OCI-M2 (cell line): ENCODE measurements around the gene PARD3.
"Not testable (repeated sequence)": the region's sequence is repeated elsewhere in the genome, so short reads cannot be mapped to it uniquely, and the experiment has no call there.

Source experiments
- DNase-seq: peaks from one replicate; lab custom pipeline; 2025; ENCODE audit not compliant: unreplicated experiment; lab: John Stamatoyannopoulos, UW

The PARD3 gene

DNA sequence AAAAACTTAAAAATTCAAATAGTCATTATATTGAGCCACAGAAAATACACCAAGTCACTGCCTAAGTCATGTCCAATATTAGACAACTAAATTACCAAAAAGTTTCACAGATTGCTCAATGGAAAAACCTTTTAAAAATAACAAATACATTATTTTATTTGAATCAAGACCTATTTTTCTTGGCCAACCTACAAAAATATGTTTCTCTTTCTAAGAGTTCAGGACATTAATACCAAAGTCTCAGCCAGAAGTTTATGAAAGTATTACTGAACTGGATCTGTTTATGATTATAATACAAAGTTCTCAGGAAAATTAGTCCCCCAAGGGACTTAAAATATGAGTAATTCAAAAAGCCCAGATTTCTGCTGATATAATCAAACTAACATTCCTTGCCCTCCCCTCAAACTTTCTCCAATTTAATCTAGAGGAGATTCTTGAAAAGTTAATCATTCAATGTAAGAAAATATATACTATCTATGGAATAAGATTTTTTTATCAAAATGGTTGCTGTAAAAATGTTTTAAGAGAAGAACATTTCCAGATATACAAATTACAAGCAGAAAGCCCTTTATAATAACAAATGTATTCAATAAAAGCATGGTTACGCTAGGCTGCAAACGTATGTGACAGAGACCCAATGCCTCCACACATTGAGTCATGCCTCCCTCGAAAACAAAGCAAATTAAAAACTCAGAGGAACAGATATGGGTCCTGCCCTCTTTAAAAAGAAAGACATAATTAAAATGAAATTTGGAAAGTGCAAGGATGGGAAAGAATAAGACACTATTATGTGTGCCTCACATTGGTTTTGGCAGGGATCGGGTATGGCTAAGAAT, 381.6 kb downstream of the PARD3 start:
- DNase-seq = no peak

DNA sequence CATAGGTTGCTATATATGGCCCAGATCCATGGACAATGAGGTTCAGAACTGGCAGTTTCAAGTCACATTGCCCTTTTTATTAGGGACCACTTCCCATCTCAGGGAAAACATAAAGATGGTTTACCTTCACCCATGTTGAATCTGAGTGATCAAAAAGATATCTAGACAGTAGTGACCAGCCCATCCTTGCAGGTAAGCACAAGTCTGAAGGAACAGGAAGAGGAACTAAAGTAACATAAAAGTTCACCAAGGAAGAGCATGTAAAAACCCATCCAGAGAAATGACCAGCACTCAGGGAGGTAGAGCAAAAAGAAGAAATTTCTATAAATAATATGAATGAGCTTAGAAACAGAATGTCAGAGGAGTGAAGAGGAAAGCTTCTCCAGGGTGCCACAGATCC, 382.5 kb downstream of the PARD3 start:
- DNase-seq = no peak

DNA sequence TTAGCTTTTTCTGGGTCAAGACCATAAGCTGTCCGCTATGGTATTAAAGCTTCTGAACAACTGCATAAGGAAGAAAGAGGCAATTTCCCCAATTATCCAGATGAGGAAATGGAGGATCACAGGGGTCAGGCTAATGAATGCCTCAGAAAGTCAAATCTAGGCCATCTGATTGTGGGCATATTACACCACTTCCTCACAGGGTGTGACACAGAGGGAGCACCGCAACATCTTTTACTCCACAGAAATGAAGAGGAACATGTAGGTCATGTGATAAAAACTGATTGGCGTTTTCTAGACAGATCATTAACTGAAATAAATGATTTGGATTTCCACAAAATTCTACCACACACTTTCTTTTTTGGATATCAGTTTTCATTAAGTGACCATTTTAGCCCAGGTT, 384.4 kb downstream of the PARD3 start:
- DNase-seq = no peak

DNA sequence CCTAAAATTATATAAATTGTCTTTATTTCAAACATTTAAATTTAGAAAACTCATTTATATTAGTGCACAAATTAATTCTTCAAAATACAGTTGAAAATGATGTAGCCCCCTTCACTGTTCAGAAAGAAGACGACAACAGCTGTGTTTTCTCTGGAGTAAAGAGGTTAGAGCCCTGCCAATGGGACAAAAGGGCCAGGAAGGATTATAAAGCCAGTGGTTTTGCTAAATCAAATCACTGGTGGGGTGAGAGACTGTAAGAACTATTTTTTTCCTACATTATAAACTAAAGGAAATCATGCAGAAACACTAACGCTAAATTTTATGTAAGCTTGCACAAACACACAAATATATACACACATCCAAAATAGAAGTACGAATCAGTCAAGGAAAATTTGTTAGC, 386.6 kb downstream of the PARD3 start:
- DNase-seq = no peak

DNA sequence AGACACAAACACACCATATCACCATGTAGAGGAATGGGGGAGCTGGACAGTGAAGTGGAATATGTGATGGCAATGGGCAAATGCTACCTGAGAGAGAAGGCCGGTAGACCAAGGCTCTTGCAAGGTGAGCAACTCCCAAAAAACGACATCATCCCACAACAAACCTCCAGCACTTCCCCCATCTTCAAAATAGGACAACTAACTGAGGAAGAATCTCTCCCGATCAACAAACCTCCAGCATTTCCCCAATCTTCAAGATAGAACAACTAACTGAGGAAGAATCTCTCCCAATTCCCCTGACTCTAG, 387.2 kb downstream of the PARD3 start:
- DNase-seq = no peak

DNA sequence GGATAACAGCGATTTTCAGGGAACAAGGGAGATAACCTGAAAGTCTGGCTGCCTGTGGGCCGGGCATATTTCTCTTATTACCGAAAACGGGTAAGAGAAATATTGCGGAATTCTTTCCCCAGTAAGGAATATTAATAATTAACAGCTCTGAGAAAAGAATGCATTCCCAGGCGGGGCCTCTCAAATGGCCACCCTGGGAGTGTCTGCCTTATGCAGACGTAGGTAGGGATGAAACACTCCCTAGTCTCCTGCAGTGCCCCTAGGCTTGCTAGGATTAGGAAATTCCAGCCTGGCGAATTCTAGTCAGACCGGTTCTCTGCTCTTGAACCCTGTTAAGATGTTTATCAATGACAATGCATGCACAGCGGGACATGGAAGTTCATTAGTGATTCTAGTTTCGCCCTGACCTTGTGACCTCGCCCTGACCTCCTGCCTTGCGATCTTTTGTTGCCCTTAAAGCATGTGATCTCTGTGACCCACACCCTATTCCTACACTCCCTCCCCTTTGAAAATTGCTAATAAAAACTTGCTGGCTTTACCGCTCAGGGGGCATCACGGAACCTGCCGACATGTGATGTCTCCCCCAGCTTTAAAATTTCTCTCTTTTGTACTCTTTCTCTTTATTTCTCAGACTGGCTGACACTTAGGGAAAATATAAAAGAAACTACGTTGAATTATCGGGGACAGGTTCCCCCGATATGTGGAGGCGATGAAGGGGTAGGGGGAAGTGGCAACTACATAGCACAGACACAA, 387.8 kb downstream of the PARD3 start:
- DNase-seq = not testable (repeated sequence)

DNA sequence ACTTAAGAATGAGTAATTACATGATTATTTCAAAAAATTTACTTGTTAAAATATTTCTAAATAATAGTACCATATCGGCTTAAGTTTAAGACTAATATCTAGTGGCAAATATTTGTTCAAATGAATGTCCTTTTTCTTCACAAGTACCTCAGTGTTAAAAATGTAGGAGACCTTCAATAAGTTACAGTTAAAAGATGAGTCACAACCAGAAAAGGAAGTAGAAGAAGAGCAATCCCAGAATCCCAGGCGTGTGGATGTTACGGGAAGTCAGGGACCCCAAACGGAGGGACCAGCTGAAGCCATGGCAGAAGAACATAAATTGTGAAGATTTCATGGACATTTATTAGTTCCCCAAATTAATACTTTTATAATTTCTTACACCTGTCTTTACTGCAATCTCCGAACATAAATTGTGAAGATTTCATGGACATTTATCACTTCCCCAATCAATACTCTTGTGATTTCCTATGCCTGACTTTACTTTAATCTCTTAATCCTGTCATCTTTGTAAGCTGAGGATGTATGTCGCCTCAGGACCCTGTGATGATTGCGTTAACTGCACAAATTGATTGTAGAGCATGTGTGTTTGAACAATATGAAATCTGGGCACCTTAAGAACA, 388.4 kb downstream of the PARD3 start:
- not testable (repeated sequence) for DNase-seq

DNA sequence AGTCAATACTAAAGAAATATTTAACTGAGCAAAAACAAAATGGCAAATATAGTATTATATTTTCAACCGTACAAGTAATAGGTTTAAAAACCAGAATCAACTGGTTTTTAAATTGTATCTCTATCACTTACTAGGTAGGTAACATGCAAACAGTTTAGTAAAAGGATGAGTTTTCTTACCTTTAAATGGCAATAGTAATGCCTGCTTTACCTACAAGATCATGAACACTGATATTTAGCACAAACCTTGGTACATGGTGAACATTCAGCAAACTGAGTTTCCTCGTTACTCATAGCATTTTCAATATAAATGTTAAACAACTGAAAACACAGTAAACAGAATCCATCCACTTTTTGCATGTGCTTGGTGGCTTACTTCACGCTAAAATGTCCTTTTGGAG, 389.1 kb downstream of the PARD3 start:
- DNase-seq = no peak

DNA sequence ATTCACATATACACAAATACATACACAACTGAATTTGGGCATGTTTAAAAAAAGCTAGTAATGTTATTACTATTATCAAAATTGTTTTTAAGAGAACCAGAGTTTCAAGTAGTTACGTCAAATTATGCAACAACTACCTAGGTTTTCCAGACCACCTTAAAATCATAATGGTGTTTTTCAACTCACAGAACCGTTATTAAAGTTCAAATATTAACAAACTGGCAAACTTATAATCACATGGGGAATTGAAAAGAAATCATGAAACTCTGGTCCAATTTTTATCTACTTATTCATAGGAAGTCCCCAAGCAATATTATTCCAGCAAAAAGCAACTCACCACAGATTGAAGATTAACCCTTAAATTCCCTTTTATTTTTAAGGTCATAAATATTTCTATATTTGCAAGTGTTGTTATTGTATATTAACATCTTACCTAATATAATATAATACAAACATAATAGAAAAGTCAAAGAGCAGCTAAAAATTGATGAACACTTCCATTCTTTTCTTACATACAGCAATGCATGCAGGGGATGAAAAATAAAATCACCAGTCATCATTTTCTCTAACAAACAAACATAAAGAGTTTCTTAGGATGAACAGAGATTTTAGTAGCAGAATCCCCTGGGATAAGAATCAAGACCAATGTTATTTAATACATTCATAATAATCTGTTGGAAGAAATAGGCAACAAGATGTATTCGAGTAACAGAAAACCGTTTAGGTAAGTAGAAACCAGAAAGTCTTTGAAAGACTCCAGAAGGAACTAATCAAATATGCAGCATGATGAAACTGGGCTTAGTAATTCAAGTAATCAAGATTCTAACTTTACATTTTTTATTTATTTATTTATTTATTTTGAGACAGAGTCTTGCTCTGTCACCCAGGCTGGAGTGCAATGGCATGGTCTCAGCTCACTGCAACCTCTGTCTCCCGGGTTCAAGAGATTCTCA, 391.1 kb downstream of the PARD3 start:
- no peak for DNase-seq

DNA sequence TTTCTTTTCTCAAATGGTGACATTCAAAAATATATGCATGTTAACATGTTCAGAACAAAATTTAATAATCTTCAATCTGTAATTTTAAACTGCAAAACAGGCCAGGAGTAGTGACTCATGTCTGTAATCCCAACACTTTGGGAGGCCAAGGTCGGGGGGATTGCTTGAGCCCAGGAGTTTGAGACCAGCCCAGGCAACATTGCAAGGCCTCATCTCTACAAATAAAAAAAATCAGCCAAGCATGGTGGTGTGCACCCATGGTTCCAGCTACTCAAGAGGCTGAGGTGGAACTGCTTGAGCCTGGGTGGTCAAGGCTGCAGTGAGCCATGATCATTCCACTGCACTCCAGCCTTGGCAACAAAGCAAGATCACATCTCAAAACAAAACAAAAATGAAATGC, 394.3 kb downstream of the PARD3 start:
- no peak for DNase-seq

DNA sequence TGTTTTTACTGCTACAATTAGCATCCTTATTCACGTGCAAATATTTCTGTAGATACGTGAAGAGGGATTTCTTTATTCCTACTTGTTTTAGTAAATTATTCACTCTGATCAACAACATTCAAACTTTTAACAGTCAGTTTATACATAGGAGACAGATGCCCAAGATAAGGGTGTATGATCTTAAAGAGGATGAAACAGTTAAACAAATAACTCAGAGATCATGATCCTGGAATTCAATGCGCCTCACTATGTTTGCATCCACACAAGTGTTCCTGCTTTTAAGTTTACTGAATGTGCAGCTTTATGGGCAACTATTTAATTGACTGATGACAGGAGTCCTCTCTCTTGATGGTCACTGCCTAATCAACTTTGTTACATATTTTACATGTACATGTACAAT, 394.8 kb downstream of the PARD3 start:
- DNase-seq = no peak

DNA sequence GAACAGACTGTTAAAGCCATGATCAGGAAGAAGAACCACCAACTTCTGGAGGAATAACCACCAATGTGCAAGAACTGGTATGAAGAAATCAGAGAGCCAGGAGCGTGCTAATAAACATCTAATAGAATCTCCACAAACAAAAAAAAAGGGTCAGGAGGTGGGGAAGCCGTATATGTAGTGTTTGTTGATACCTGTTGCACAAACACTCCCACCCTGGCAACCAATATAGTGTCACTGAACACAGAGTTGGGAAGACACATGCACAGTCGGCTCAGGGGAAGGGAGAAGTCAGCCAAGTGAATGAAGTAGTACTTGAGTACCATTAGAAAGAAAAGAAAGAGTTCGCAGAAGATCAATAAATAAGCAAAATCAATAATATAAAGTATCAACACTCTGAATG, 400.1 kb downstream of the PARD3 start:
- DNase-seq = no peak

DNA sequence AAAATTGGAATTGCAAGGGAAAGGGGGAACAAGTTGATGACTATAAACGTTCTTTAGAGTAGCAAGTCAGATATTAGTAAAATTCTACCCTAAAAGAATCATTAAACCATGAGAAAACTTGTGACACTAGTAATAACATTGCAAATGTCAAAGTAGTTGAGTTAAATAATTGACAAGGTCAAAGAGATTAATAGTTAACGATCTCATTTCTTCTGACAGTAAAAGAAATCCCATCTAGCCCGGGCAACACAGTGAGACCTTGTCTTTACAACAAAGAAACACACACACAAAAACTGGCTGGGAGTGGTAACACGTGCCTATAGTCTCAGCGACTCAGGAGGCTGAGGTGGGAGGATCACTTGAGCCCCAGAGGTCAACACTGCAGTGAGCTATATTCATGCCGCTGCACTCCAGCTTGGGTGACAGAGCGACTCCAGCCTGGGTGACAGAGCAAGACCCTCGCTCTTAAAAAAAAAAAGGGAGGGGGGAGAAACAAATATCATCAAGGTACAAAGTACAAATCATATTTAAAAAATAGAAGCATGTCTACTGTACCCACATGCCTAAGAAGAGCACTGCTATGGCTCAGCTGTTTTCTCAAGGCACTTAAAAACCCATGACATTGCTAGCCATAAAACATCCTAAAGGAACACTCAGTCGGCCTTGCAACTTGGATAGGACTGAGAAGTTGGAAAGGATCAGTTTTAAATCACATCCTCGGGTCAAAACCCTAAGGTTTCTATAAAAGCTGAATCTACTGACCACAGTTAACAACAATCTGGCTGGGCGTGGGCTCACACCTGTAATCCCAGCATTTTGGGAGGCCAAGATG, 401.1 kb downstream of the PARD3 start:
- DNase-seq = no peak

DNA sequence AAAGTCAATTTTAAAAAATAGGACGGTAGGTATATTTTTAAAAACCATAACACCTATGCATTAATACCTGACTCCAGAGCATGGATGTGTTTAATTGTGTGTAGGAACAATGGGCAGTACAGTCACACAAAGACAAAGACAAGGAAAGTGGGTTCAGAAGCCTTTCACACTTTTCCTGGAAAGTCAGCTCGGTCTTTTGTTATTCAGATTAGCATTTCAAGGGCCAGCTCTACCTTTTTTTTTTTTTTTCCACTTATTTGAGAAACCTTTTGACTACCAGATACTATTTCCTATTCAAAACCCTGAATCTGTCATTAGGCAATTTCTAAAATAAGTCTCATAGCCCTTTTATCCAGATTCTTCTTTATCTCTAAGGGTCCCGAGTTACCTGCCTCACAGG, 401.9 kb downstream of the PARD3 start:
- DNase-seq = no peak

DNA sequence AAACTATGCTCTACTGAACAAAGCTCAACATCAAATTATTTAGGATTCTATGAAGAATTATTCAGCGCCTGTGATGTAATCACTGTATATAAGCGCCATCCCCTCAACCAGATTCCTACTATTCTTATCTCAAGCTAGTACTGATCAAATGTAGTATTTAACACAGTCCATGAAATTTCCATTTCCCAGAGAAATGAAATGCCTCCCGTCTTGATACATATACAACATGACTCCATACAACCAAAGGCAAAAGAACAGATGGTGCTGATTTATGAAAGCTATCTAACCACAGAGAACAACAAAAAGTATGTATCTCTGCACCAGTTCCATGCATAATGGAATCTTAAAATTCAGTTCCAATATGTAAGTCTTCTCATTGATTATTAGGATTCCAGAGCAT, 406.1 kb downstream of the PARD3 start:
- DNase-seq = no peak

DNA sequence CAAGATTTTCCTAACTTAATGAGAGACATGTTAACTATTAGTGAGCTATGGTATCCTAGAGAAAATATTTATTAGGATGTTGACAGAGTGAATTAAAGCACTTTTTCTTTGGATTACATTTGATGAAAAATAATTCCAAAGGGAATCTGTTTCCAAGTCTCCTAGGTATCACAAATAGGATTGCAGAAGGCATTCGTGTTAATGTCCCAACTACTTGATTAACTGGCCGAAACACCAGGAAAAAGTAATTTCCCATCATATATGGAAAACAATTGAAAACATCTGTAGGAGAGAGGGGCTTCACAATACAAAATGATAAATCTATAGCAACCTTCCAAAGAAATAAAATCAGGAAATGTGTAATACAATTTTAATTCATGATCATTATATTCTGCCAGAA, 406.7 kb downstream of the PARD3 start:
- no peak for DNase-seq

DNA sequence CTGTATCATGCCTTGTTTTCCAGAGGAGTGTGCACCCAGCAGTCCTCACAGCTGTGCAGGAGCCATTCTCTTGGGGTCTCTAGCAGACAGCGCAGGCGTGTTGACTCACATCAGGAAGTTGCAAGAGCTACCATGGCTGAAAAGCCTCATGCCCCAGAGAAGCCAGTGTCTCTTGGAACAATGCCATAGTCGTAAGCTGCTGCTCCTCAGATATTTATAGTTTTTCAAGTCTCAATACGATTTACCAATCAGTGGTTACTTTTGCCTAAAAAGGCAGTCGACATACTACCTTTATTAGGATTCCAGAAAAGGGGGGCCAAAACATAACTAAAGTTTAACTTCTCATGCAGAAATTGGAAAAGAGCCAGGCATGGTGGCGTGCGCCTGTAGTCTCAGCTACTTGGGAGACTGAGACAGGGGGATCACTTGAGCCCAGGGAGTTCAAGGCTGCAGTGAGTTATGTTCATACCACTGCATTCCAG, 407.7 kb downstream of the PARD3 start:
- DNase-seq = no peak

DNA sequence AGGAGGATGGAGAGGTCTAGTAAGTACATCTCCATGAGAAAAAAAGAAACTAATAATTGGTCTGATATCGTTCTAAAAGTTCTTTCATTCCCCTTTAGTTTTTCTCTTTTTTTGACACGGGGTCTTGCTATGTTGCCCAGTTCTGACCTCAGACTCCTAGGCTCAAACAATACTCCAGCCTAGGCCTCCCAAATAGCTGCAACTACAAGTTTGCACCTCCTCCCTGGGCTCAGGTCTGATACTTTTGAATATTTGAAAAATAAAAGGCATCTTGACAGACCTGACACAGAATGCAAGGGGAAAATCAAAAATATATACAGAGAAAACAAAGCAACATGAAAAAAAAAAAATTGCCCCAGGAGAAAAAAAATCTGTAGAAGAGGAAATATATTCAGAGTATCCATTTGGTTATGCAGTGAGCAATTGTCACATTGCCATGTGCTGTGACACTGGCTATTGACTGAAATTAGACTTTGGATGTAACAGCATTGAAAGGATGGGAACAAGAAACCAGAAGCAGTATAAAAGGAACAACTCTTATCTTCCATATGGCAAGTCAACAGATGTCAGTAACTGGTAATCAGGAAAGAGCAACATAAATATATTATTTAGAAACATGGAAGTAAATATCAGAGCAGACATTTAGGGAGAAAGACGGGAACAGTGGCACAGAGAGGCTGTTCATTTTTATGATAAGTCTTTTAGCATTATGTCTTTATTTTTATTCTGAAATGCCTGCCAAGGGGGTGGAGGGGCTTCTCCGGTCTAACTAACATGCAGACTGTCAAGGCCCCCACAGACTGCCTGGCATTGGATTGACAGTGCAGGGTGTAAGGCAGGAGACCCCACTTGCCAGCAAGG, 408.4 kb downstream of the PARD3 start:
- DNase-seq = no peak
